OCI-LY3 (cell line): Measurements from ENCODE around the gene KIF1B.
"Not testable (repeated sequence)": the region's sequence is repeated elsewhere in the genome, so short reads cannot be mapped to it uniquely, and the experiment has no call there.

ENCODE experiments used
- CTCF ChIP-seq: fragments of 200-600, 300-600 bp; sonication (generic); IDR thresholded peaks from 2 replicates; pipeline ENCODE4 v1.5.1; 2014; ENCODE audit warnings: antibody characterized with exemption, low read length, low read depth
- EZH2phosphoT487 ChIP-seq: fragments of 200-600 bp; shearing (Covaris generic); IDR thresholded peaks from 2 replicates; pipeline ENCODE4 v1.6.1; 2018; ENCODE audit warnings: antibody characterized with exemption, mixed run types, low read depth

GRCh38 chr1:10418741-10419140 is 208.4 kb downstream of the KIF1B start:
- not testable (repeated sequence) for TF ChIP-seq CTCF, EZH2phosphoT487
